Activated CD8-positive, alpha-beta memory T cell treated with anti-CD3 and anti-CD28 coated beads, Interleukin-2, amount 50 U/mL, for 24 hours (primary cell): ENCODE data around the gene FBRSL1.
"Not testable (repeated sequence)": the region's sequence is repeated elsewhere in the genome, so short reads cannot be mapped to it uniquely, and the experiment has no call there.

Experiments used
- DNase-seq: peaks from one replicate; pipeline ENCODE4 v3.0.0-alpha.2; 2020; ENCODE audit errors: extremely low read depth

Gene FBRSL1

GRCh38 chr12:132470397-132470796 lies 19.6 kb upstream of the FBRSL1 start:
- DNase-seq, result no peak

- DNase-seq, result no peak
Observed at GRCh38 chr12:132471011-132471857, 18.7 kb upstream of the FBRSL1 start.

- DNase-seq, result no peak
Observed at GRCh38 chr12:132471858-132472255, 18.1 kb upstream of the FBRSL1 start.

GRCh38 chr12:132472386-132472785 lies 17.6 kb upstream of the FBRSL1 start:
- DNase-seq, result no peak

- no peak for DNase-seq
Observed at GRCh38 chr12:132474237-132474741, 15.7 kb upstream of the FBRSL1 start.

- DNase-seq, result not testable (repeated sequence)
Observed at GRCh38 chr12:132474799-132475303, 15.1 kb upstream of the FBRSL1 start.

- DNase-seq, result no peak
Observed at GRCh38 chr12:132475304-132476037, 14.5 kb upstream of the FBRSL1 start.

- no peak for DNase-seq
Observed at GRCh38 chr12:132476038-132476414, 13.9 kb upstream of the FBRSL1 start.

GRCh38 chr12:132476421-132476820 lies 13.5 kb upstream of the FBRSL1 start:
- DNase-seq, result no peak

GRCh38 chr12:132477017-132477702 lies 12.8 kb upstream of the FBRSL1 start:
- DNase-seq, result no peak

GRCh38 chr12:132477703-132478432 lies 12.1 kb upstream of the FBRSL1 start:
- DNase-seq, result no peak

GRCh38 chr12:132478433-132478803 lies 11.5 kb upstream of the FBRSL1 start:
- DNase-seq, result no peak

- DNase-seq, result no peak
Observed at GRCh38 chr12:132478845-132479244, 11.1 kb upstream of the FBRSL1 start.

GRCh38 chr12:132479291-132479690 lies 10.7 kb upstream of the FBRSL1 start:
- no peak for DNase-seq

GRCh38 chr12:132479938-132480622 lies 9.9 kb upstream of the FBRSL1 start:
- no peak for DNase-seq

GRCh38 chr12:132480623-132481132 lies 9.3 kb upstream of the FBRSL1 start:
- no peak for DNase-seq

- no peak for DNase-seq
Observed at GRCh38 chr12:132481345-132481744, 8.6 kb upstream of the FBRSL1 start.

- no peak for DNase-seq
Observed at GRCh38 chr12:132481771-132482745, 7.9 kb upstream of the FBRSL1 start.

GRCh38 chr12:132482771-132483170 lies 7.2 kb upstream of the FBRSL1 start:
- no peak for DNase-seq
